Caco-2 (cell line): ENCODE results near the gene CAPG. TPM values are rescaled to one million over a fixed set of nuclear protein-coding genes. Genes with fewer than 3 reads are reported as not detected.

Source experiments
- BruUV-seq: library from RNA; stranded (reverse); fragments of 400-500 nt; replicated peaks from 2 replicates; lab custom pipeline; 2021; lab: Mats Ljungman, UMichigan
- CTCF ChIA-PET: fragments of 300-600 bp; sonication (Branson Sonifier 250); formaldehyde crosslinking; loops from one replicate; lab custom pipeline; 2022; ENCODE audit warnings: antibody characterized with exemption; lab: Charles Lee
- POLR2A ChIA-PET: fragments of 300-600 bp; sonication (Branson Sonifier 250); formaldehyde crosslinking; loops from one replicate; lab custom pipeline; 2022; ENCODE audit warnings: antibody characterized with exemption; lab: Charles Lee
- DNase-seq, 2 experiments: peaks; one replicate each; pipeline versions ENCODE4 v3.0.0 to v3.0.0-alpha.2; 2020 to 2022
- H3K27me3 ChIP-seq: replicated peaks from 2 replicates; pipeline ENCODE4 v1.6.0; 2011; ENCODE audit warnings: low read length; ENCODE audit not compliant: control insufficient read depth, insufficient read depth
- H3K36me3 ChIP-seq: 2 replicates; pipeline ENCODE4 v1.5.1; 2011; ENCODE audit warnings: low read length; ENCODE audit not compliant: control insufficient read depth, insufficient read depth
- H3K4me1 ChIP-seq: fragments of 250-450 bp; sonication (Bioruptor Pico); 2 replicates; pipeline ENCODE4 v1.5.1; 2020; ENCODE audit warnings: mild to moderate bottlenecking
- H3K4me3 ChIP-seq: 2 replicates; pipeline ENCODE4 v1.5.1; 2011; ENCODE audit warnings: low read depth, mild to moderate bottlenecking, control low read depth, low read length
- H3K9me3 ChIP-seq: fragments of 250-450 bp; sonication (Bioruptor Pico); 2 replicates; pipeline ENCODE4 v1.5.1; 2020; ENCODE audit warnings: mild to moderate bottlenecking, moderate library complexity
- H3K27ac Mint-ChIP-seq: one replicate; pipeline ENCODE4 v1.8.0; 2022; ENCODE audit warnings: mixed read lengths; ENCODE audit not compliant: unreplicated experiment
- H3K27me3 Mint-ChIP-seq: one replicate; pipeline ENCODE4 v1.8.0; 2022; ENCODE audit warnings: mixed read lengths; ENCODE audit not compliant: insufficient read depth, unreplicated experiment
- H3K36me3 Mint-ChIP-seq: one replicate; pipeline ENCODE4 v1.8.0; 2022; ENCODE audit warnings: mild to moderate bottlenecking, mixed read lengths; ENCODE audit not compliant: insufficient read depth, unreplicated experiment
- H3K4me1 Mint-ChIP-seq: one replicate; pipeline ENCODE4 v1.8.0; 2022; ENCODE audit warnings: low read depth, mixed read lengths; ENCODE audit not compliant: unreplicated experiment
- H3K4me3 Mint-ChIP-seq: one replicate; pipeline ENCODE4 v1.8.0; 2022; ENCODE audit warnings: mild to moderate bottlenecking, moderate library complexity, mixed read lengths; ENCODE audit not compliant: unreplicated experiment
- H3K9me3 Mint-ChIP-seq: one replicate; pipeline ENCODE4 v1.8.0; 2022; ENCODE audit warnings: mixed read lengths; ENCODE audit not compliant: unreplicated experiment
- CTCF ChIP-seq, 2 experiments: fragments of 200-600 bp in 1 of 2; IDR thresholded peaks; 1 replicate in 1 of 2; 2 replicates in 1 of 2; pipeline versions ENCODE4 v1.5.1 to v1.8.0; 2011 to 2022; ENCODE audit warnings: antibody characterized with exemption in 1 of 2, control low read depth in 1 of 2, inconsistent platforms in 1 of 2, low read depth in 1 of 2, low read length in 1 of 2, mild to moderate bottlenecking in 1 of 2, moderate library complexity in 1 of 2; ENCODE audit not compliant: insufficient read depth in 1 of 2, severe bottlenecking in 1 of 2, unreplicated experiment in 1 of 2
- intact Hi-C: fragments of 100-400 bp; cut with micrococcal nuclease; formaldehyde crosslinking; loops from one replicate; pipeline ENCODE4 v1.10.0; 2022; ENCODE audit not compliant: unreplicated experiment
- total RNA-seq: library from RNA; stranded (reverse); gene quantifications from 2 replicates; pipeline ENCODE4 v1.2.3, GENCODE V29; 2022

CAPG gene
- total RNA-seq, 1 experiment from 2014 or later = 10.0 TPM

- H3K9me3 Mint-ChIP-seq = no peaks in the 10 kb centered on the region
- POLR2A ChIA-PET = no interaction called here
- H3K36me3 Mint-ChIP-seq = no peaks in the 10 kb centered on the region
Observed at GRCh38 chr2:85395912-85396475, 14.2 kb downstream of the CAPG start.

DNA sequence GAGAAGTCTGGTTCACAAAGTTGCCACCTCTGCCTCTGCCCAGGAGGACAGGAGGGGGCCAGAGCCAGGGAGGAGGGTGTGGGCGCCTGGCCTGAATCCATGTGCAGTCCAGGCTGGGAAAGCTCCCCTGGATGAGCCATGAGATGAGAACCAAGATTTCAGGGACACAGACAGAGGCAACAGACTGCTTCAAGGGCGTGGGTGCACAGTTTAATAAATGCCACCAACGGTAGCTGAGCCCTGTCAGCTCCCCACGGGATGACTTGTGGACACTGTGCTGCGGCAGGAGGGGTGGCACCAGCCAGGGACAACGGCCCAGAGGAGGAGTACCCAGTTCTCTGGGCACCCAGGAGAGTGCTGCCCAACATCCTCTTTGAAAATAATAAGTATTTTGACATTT lies 15.2 kb downstream of the CAPG start:
- Histone ChIP-seq H3K27me3 (no peaks in the 10 kb centered on the region), H3K9me3 (no peaks in the 10 kb centered on the region), H3K4me1 (peaks cover 8% of the 10 kb centered on the region; the same call in 1 of the 2 replicates), H3K36me3 (no peaks in the 10 kb centered on the region), H3K4me3 (no peak overlapping the region)
- peak in 1 of 2 experiments; percentile 17 for DNase-seq
- Mint-ChIP-seq H3K4me3 (no peak overlapping the region), H3K9me3 (no peaks in the 10 kb centered on the region), H3K36me3 (no peaks in the 10 kb centered on the region), H3K4me1 (peaks cover 7% of the 10 kb centered on the region), H3K27me3 (no peaks in the 10 kb centered on the region), H3K27ac (no peak overlapping the region)
- TF ChIP-seq CTCF (IDR thresholded peaks at IDR 0.05; ENCODE audit: insufficient read depth in 1 of 2, low read depth in 1 of 2, low read length in 1 of 2, severe bottlenecking in 1 of 2, unreplicated experiment in 1 of 2) = no peak
- ChIA-PET CTCF (no interaction called here), POLR2A (no interaction called here)
- intact Hi-C loops = no loop called here
- no TSS peak for BruUV-seq

More at GRCh38 chr2:85395912-85396475, 14.2 kb downstream of the CAPG start:
- CTCF ChIA-PET = no interaction called here
- no peaks in the 10 kb centered on the region for H3K36me3 ChIP-seq
- BruUV-seq = no TSS peak
- DNase-seq = no peak
- intact Hi-C loops = no loop called here
- Mint-ChIP-seq H3K4me1 (peaks cover 7% of the 10 kb centered on the region), H3K27ac (peak overlapping the region; percentile 43), H3K4me3 (no peak overlapping the region), H3K27me3 (no peaks in the 10 kb centered on the region)
- H3K9me3 ChIP-seq = no peaks in the 10 kb centered on the region
- no peak overlapping the region for H3K4me3 ChIP-seq
- H3K4me1 ChIP-seq = peaks cover 8% of the 10 kb centered on the region; the same call in 1 of the 2 replicates
- no peaks in the 10 kb centered on the region for H3K27me3 ChIP-seq
- TF ChIP-seq CTCF (IDR thresholded peaks at IDR 0.05; ENCODE audit: insufficient read depth in 1 of 2, low read depth in 1 of 2, low read length in 1 of 2, severe bottlenecking in 1 of 2, unreplicated experiment in 1 of 2) = no peak

DNA sequence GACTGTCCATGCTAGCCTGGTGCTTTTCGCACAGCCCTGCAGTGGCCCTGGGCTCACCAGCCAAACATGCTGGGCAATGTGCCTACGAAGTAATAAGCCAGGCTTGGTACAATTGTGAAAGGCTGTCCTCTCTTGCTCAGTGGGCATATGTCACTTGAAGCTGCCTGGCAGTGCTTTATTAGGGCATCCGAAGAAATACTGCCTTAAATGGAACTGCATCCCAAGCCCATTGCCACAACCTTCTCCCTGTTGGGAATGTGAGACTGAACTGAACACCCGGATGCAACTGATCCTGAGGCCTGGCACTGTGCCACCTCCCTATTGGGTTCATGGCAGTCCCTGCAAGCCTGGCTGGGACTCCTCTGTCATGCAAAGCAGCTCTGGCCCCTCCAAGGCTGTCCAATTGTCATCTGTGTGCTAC lies 15.9 kb downstream of the CAPG start:
- Mint-ChIP-seq H3K27ac (no peak overlapping the region), H3K27me3 (no peaks in the 10 kb centered on the region), H3K36me3 (no peaks in the 10 kb centered on the region), H3K4me1 (peaks cover 7% of the 10 kb centered on the region), H3K4me3 (no peak overlapping the region), H3K9me3 (no peaks in the 10 kb centered on the region)
- BruUV-seq = no TSS peak
- intact Hi-C loops = no loop called here
- no peak overlapping the region for H3K4me3 ChIP-seq
- H3K9me3 ChIP-seq = no peaks in the 10 kb centered on the region
- ChIA-PET CTCF (no interaction called here), POLR2A (no interaction called here)
- no peaks in the 10 kb centered on the region for H3K36me3 ChIP-seq
- peaks cover 8% of the 10 kb centered on the region; the same call in 1 of the 2 replicates for H3K4me1 ChIP-seq
- TF ChIP-seq CTCF (IDR thresholded peaks at IDR 0.05; ENCODE audit: insufficient read depth in 1 of 2, low read depth in 1 of 2, low read length in 1 of 2, severe bottlenecking in 1 of 2, unreplicated experiment in 1 of 2) = no peak
- H3K27me3 ChIP-seq = no peaks in the 10 kb centered on the region
- peak in 1 of 2 experiments; percentile 25 for DNase-seq
